Stimulated activated CD4-positive, alpha-beta T cell treated with anti-CD3 and anti-CD28 coated beads, TNF-alpha, amount 100 ng/mL, for 4 hours (primary cell): ENCODE results near the gene CT45A2.
"Not testable (repeated sequence)": the region's sequence is repeated elsewhere in the genome, so short reads cannot be mapped to it uniquely, and the experiment has no call there.

Experiments
- DNase-seq, 3 experiments: peaks; one replicate each; pipeline ENCODE4 v3.0.0-alpha.2; 2020; ENCODE audit warnings: low read depth in 3 of 3

Gene CT45A2

GRCh38 chrX:135819912-135820311 lies at the start of gene CT45A2:
Gene CT45A2 (minus strand): TSS chrX:135820012. CDS start chrX:135816265, 3,747 bp downstream.
- not testable (repeated sequence) for DNase-seq

GRCh38 chrX:135854438-135854837 lies 34.6 kb upstream of the CT45A2 start, which contains the start of gene CT45A8:
Gene CT45A8 (minus strand): TSS chrX:135854538. CDS start chrX:135850783, 3,755 bp downstream.
- DNase-seq: not testable (repeated sequence)

- DNase-seq: not testable (repeated sequence)
Observed at GRCh38 chrX:135837180-135837579, 17.4 kb upstream of the CT45A2 start, which contains the start of gene CT45A7. Gene CT45A7 (minus strand): TSS chrX:135837280. CDS start chrX:135833533, 3,747 bp downstream.

GRCh38 chrX:135802687-135803086 lies 17.1 kb downstream of the CT45A2 start, which contains the start of gene CT45A6:
Gene CT45A6 (minus strand): TSS chrX:135802787. CDS start chrX:135798993, 3,794 bp downstream.
- DNase-seq: not testable (repeated sequence)

GRCh38 chrX:135785403-135785802 lies 34.4 kb downstream of the CT45A2 start, which contains the start of gene CT45A5:
Gene CT45A5 (minus strand): TSS chrX:135785503. CDS start chrX:135781729, 3,774 bp downstream.
- DNase-seq: not testable (repeated sequence)

- DNase-seq: not testable (repeated sequence)
Observed at GRCh38 chrX:135768091-135768490, 51.7 kb downstream of the CT45A2 start, which contains the start of gene CT45A3. Gene CT45A3 (minus strand): TSS chrX:135768191. CDS start chrX:135764444, 3,747 bp downstream.
